ENCODE data around the gene METAP1D.

METAP1D gene

DNA sequence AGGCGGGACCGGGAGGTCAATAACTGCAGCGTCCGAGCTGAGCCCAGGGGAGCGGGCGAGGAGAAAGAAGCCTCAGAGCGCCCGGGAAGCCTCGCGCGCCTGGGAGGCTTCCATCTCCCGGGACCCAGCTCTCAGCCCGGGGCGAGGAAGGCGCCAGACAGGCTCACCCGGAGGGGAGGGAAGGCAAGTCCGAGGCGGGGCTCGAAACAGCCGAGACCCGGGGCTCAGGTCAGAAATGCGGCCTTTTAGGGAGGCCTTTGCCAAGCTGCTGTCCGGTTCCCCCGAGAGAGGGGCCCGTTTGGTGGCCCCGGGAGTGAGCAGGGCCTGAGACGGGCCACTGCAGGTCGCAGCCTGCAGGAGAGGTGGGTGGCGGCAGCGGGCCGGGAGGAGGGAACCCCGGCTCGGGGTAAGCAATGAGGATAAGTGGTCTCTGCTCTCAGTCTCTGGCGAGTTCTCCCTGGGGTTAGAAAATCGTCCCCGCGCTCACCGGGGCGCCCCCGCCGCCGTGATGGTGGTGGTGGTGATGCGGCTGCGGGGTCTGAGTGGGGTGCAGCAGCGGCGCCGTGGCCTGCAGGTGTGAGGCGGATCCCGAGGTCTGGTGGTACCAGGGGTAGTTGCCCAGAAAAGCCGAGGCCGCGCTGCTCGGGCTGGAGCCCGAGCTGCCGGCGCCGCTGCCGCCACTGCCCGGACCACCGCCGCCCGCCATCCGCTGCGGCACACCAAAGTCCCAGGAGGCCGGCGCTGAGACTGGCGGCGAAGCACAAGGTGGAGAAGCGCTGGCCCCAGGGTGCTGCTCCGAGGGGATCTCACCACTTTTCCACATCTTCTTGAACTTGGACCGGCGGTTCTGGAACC, 100.6 kb downstream of the METAP1D start:
- peaks cover 10% of the 10 kb centered on the region; the same call in 1 of the 2 replicates for H3K4me1 ChIP-seq (ENCODE audit: insufficient read depth, low read length)
- no peaks in the 10 kb centered on the region for H3K9me3 ChIP-seq (ENCODE audit: control insufficient read depth, insufficient read depth, low read length)
- H3K36me3 ChIP-seq (ENCODE audit: insufficient read depth, low read length): no peaks in the 10 kb centered on the region
- peak overlapping the region; percentile 42 for H3K9ac ChIP-seq (ENCODE audit: low read depth, low read length)

DNA sequence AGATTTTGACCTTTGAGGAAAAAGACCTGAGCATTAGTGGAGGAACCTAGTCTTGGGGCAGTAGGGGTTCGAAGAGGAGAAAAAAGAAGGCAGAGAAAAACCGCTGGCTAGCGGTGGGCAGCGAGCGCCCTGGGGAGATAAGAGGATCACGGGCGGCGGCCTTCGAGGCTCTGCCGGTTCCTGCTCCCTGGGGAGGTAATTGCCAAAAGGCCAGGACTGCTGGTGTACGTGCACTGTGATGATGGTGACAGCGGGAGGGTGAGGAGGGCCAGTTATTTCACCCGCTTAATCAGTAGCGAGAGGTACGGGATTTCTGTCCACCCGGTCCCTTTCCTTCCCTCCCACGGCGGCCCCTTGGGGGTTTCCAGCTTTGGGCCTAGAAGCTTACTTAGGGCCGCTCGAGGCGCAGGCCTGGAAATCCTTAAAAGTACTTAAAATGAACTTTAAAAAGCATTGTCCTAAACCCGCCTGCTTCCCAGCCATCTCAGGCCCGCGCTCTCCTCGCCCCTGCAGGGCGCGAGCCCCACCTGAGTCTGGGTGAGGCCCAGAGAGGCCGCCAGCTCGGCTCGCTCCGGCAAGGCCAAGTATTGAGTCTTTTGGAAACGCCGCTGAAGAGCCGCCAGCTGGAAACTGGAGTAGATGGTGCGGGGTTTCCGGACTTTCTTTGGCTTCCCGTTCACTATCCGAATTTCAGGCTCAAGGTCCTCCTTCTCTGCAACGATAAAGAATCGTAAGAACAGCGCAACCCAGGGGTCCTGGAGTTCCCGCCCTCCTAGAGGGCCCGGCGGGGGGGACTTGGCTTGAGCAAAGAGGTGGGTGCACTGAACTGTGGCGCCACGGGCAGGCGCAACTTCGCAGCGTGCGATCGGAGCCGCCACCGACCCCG, 101.4 kb downstream of the METAP1D start:
- H3K9me3 ChIP-seq (ENCODE audit: control insufficient read depth, insufficient read depth, low read length): no peaks in the 10 kb centered on the region
- no peaks in the 10 kb centered on the region for H3K36me3 ChIP-seq (ENCODE audit: insufficient read depth, low read length)
- peaks cover 10% of the 10 kb centered on the region; the same call in 1 of the 2 replicates for H3K4me1 ChIP-seq (ENCODE audit: insufficient read depth, low read length)
- H3K9ac ChIP-seq (ENCODE audit: low read depth, low read length): peak overlapping the region; percentile 55; the same call in 1 of the 2 replicates

GRCh38 chr2:172101821-172102390, 102.2 kb downstream of the METAP1D start:
- Histone ChIP-seq H3K9ac (ENCODE audit: low read depth, low read length) (peak overlapping the region; percentile 55; the same call in 1 of the 2 replicates), H3K36me3 (ENCODE audit: insufficient read depth, low read length) (no peaks in the 10 kb centered on the region), H3K9me3 (ENCODE audit: control insufficient read depth, insufficient read depth, low read length) (no peaks in the 10 kb centered on the region), H3K4me1 (ENCODE audit: insufficient read depth, low read length) (peaks cover 10% of the 10 kb centered on the region; the same call in 1 of the 2 replicates)

- H3K9me3 ChIP-seq (ENCODE audit: control insufficient read depth, insufficient read depth, low read length): no peaks in the 10 kb centered on the region
- H3K9ac ChIP-seq (ENCODE audit: low read depth, low read length): peak within 1 kb of the TSS; percentile 57; the same call in 1 of the 2 replicates
- no peaks in the 10 kb centered on the region for H3K36me3 ChIP-seq (ENCODE audit: insufficient read depth, low read length)
- H3K4me1 ChIP-seq (ENCODE audit: insufficient read depth, low read length): peaks cover 10% of the 10 kb centered on the region; the same call in 1 of the 2 replicates
Measured at GRCh38 chr2:172102391-172103359, 102.9 kb downstream of the METAP1D start, which contains the start of gene DLX2. Gene DLX2, minus strand, starts transcription at chr2:172102900. Its CDS starts 362 bp downstream, at chr2:172102538.

DNA sequence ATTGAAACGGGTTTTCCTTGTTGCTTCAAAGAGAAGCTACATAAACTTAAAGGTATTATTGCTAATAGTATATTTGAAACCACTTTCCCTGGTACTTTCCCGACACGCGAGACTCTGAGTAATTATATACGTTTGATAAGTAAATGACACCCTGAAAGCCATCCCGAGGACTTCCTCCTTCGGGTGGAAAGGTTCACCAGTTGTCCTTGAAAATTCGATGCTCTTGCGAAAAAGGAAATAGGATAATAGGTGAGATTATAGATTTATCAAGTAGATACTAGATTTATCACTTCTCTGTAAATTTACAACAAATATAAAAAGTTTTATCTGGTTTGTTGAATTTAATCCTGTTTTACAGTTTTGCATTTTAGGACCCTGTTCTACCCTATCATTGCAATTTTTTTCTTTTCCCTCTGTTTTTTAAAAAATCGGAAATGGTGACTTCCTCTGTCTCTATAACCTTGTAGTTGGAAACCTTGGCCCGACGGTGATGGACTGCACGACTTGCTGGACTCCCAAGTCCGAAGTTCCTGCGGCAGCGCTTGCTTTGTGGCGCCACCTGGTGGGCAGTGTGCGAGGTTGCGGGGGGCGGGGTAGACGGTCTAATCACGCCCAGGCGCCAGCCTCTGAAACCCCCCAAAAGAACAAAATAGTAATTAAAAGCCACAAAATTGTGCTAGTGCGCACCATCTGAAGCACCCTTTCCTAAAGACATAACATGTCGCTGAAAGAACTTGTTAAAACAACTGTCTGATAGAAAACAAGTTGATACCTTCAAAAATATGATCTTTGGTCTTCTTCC, 103.9 kb downstream of the METAP1D start:
- H3K36me3 ChIP-seq (ENCODE audit: insufficient read depth, low read length): no peaks in the 10 kb centered on the region
- peak overlapping the region; percentile 57; the same call in 1 of the 2 replicates for H3K9ac ChIP-seq (ENCODE audit: low read depth, low read length)
- no peaks in the 10 kb centered on the region for H3K9me3 ChIP-seq (ENCODE audit: control insufficient read depth, insufficient read depth, low read length)
- H3K4me1 ChIP-seq (ENCODE audit: insufficient read depth, low read length): peaks cover 3% of the 10 kb centered on the region; the same call in 1 of the 2 replicates

DNA sequence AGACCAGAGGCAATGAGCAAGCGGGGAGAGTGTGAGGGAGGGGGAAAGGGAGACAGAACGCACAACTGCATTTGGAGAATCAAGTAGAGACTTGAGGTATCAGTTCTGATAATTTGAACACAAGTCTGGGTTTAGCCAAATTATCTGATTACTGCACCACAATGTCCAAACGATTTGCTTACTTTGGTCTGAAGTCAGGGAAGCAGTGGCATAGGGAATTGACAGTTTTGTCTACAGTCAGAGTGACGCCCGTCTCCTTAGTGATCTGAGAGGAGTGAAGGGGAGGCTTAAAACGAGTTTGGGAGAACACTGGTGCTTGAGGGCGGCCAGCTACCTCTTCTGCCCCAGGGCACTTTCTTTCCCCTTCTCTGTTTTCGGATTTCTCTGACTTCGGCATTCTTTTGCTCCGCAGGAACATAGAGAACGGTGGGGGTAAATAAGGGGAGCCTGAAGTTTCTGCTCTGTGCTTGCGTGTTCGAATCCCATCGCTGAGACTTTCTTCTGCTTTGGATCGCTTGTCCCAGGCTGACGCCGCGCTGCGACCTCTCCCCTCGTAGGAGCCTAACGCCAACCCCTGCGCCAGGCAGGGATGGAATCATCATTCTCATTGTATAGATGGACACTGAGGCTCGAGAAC, 105.8 kb downstream of the METAP1D start:
- Histone ChIP-seq H3K9ac (ENCODE audit: low read depth, low read length) (peak overlapping the region; percentile 69; the same call in 1 of the 2 replicates), H3K9me3 (ENCODE audit: control insufficient read depth, insufficient read depth, low read length) (no peaks in the 10 kb centered on the region), H3K4me1 (ENCODE audit: insufficient read depth, low read length) (peaks cover 13% of the 10 kb centered on the region; the same call in 1 of the 2 replicates), H3K36me3 (ENCODE audit: insufficient read depth, low read length) (no peaks in the 10 kb centered on the region)

DNA sequence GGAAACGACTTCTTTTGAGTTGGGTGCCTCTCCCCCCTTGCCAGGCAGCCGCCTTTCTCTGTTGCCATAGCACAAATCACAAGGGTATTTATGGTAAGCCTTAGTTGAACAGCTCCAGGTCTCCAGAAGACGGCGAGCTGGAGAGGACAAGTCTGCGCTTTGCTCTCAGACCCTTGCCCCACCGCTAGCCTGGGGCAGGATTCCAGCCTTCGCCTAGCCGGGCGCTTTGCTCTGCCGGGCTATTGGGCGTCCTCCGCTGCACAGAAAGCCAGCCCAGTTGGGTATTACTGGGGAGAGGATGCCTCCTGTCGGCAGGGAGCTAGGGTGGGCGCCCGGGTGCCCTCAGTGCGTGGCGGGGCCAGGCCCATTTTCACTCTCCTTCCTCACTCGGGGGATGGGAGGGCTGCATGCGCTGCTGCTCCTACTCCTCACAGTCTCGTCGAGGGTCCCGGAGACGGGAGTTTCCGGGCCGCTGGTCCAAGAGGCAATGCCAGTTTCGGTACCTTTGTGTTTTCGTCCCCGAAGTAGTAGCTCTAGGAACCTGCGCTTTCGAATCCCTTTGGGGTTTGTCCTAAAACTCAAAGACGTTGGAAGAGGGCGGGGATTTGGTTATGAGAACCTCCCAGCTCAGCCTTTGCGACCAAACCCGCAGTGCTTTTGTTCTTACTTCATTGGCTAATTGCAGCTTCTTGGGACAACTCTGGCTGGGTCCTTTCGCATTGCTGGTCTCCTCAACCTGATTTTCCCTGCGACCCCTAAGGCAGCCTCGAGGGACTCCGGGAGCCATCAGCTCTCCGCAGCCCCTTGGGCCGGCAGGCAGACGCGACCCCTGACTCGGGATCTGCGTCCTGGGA, 106.6 kb downstream of the METAP1D start:
- H3K4me1 ChIP-seq (ENCODE audit: insufficient read depth, low read length): peaks cover 13% of the 10 kb centered on the region; the same call in 1 of the 2 replicates
- no peaks in the 10 kb centered on the region for H3K36me3 ChIP-seq (ENCODE audit: insufficient read depth, low read length)
- H3K9ac ChIP-seq (ENCODE audit: low read depth, low read length): peak overlapping the region; percentile 69; the same call in 1 of the 2 replicates
- H3K9me3 ChIP-seq (ENCODE audit: control insufficient read depth, insufficient read depth, low read length): no peaks in the 10 kb centered on the region

DNA sequence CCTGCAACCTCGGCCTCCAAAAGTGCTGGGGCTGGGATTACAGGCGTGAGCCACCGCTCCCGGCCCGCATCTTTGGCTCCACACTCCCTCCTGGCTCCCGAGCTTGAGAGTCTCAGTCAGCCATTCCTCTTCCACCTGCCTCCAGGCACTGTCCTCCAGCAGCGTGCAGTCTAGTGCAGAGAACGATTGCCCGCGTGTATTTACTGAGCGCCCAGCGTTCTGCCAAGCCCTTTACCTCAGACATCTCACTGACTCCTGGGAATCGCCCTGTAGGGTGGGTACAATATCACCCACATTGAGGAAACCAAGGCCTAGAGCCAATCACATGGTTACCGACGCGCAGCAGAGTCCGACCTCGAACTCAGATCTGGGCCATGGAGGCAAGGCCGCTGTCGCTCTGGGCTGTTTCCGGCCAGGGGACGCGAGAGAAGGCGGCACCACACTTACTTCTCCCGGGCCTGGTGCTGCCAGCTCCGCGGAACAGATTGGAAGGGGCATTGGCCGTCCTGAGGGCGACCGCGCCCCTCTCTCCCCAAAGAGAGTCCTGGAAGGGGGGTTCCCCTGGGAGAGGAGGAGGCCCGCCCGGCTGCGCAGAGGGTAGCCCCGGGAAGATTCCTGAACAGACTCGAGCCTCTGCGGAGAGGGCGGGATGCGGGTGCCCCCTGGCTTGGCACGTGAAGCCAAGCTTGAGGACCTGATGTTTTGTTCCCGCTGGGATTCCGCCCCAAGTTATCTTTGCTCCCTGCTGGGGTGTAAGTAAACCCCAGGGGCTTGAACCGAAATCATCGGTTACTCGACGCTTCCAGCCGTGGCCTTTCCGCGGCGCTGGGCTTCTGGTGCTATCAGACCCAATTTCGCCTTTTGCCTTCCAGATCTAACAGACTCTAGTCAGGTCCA, 108.2 kb downstream of the METAP1D start:
- H3K36me3 ChIP-seq (ENCODE audit: insufficient read depth, low read length): no peaks in the 10 kb centered on the region
- H3K9ac ChIP-seq (ENCODE audit: low read depth, low read length): no peak overlapping the region
- H3K9me3 ChIP-seq (ENCODE audit: control insufficient read depth, insufficient read depth, low read length): no peaks in the 10 kb centered on the region
- peaks cover 13% of the 10 kb centered on the region; the same call in 1 of the 2 replicates for H3K4me1 ChIP-seq (ENCODE audit: insufficient read depth, low read length)

- H3K9ac ChIP-seq (ENCODE audit: low read depth, low read length): no peak overlapping the region
- peaks cover 13% of the 10 kb centered on the region; the same call in 1 of the 2 replicates for H3K4me1 ChIP-seq (ENCODE audit: insufficient read depth, low read length)
- no peaks in the 10 kb centered on the region for H3K36me3 ChIP-seq (ENCODE audit: insufficient read depth, low read length)
- no peaks in the 10 kb centered on the region for H3K9me3 ChIP-seq (ENCODE audit: control insufficient read depth, insufficient read depth, low read length)
Measured at GRCh38 chr2:172108587-172108930, 108.8 kb downstream of the METAP1D start.

GRCh38 chr2:172109256-172109987, 109.7 kb downstream of the METAP1D start:
- H3K9me3 ChIP-seq (ENCODE audit: control insufficient read depth, insufficient read depth, low read length): no peaks in the 10 kb centered on the region
- peaks cover 10% of the 10 kb centered on the region; the same call in 1 of the 2 replicates for H3K4me1 ChIP-seq (ENCODE audit: insufficient read depth, low read length)
- peak overlapping the region; percentile 22; the same call in 1 of the 2 replicates for H3K9ac ChIP-seq (ENCODE audit: low read depth, low read length)
- H3K36me3 ChIP-seq (ENCODE audit: insufficient read depth, low read length): no peaks in the 10 kb centered on the region

Measured in ES-I3 (cell line).